OCI-LY3 (cell line): ENCODE data around the gene SLC26A9.

Experiments used
- CTCF ChIP-seq: fragments of 200-600, 300-600 bp; sonication (generic); IDR thresholded peaks from 2 replicates; pipeline ENCODE4 v1.5.1; 2014; ENCODE audit warnings: antibody characterized with exemption, low read length, low read depth
- EZH2phosphoT487 ChIP-seq: fragments of 200-600 bp; shearing (Covaris generic); IDR thresholded peaks from 2 replicates; pipeline ENCODE4 v1.6.1; 2018; ENCODE audit warnings: antibody characterized with exemption, mixed run types, low read depth

GRCh38 chr1:205879974-205880373, 63.3 kb downstream of the SLC26A9 start:
- TF ChIP-seq CTCF = no peak
- TF ChIP-seq EZH2phosphoT487 = no peak
